HCT116 (cell line): ENCODE measurements around the gene PPEF2. TPM values are rescaled to one million over a fixed set of nuclear protein-coding genes. Genes with fewer than 3 reads are reported as not detected.

Source experiments
- ATAC-seq: fragments of 200-7000 bp; cut with Tn5 transposase; 2 replicates; pipeline ENCODE4 v1.9.1; 2020; ENCODE audit warnings: mild to moderate bottlenecking, moderate library complexity
- BruUV-seq: library from RNA; stranded (reverse); fragments of 400-500 nt; replicated peaks from 2 replicates; lab custom pipeline; 2021; lab: Mats Ljungman, UMichigan
- CTCF ChIA-PET: fragments of 300-600 bp; sonication (Branson Sonifier 250); formaldehyde crosslinking; loops from one replicate; lab custom pipeline; 2021; ENCODE audit warnings: antibody characterized with exemption; lab: Charles Lee
- POLR2A ChIA-PET: fragments of 300-600, 350-600 bp; sonication (Branson Sonifier 250); formaldehyde crosslinking; loops from one replicate; lab custom pipeline; 2021; ENCODE audit warnings: antibody characterized with exemption; lab: Charles Lee
- RAD21 ChIA-PET, 2 experiments: fragments of 300-600 bp; sonication (Branson Sonifier 250); formaldehyde crosslinking; loops; one replicate each; lab custom pipeline; 2023; ENCODE audit warnings: low total read pairs in 2 of 2; ENCODE audit not compliant: uncharacterized antibody in 2 of 2, unreplicated experiment in 2 of 2, low non-redundant PET in 1 of 2; lab: Charles Lee
- DNase-seq: peaks from one replicate; pipeline ENCODE4 v3.0.0-alpha.2; 2010; ENCODE audit warnings: low read depth, low spot score
- H2AFZ ChIP-seq: fragments of 200-600 bp; shearing (Covaris generic), sonication (generic); 2 replicates; pipeline ENCODE4 v1.6.1; 2017; ENCODE audit warnings: low read depth, mixed run types, mixed read lengths, antibody characterized with exemption, low read length; ENCODE audit not compliant: poor library complexity, severe bottlenecking
- H3K27ac ChIP-seq: 2 replicates; pipeline ENCODE4 v1.5.1; 2012; ENCODE audit warnings: low read depth, low read length
- H3K27me3 ChIP-seq: fragments of 200-600 bp; sonication (generic); 2 replicates; pipeline ENCODE4 v1.6.1; 2016; ENCODE audit warnings: mixed run types, low read length, mixed read lengths; ENCODE audit not compliant: insufficient read depth
- H3K36me3 ChIP-seq, 2 experiments: fragments of 200-500 bp in 1 of 2; fragments of 200-600 bp in 1 of 2; sonication (Bioruptor generic) in 1 of 2; sonication (generic) in 1 of 2; 2 replicates each; pipeline versions ENCODE4 v1.5.1 to v1.6.1; 2014 to 2016; ENCODE audit warnings: low read length in 2 of 2, inconsistent platforms in 1 of 2, mixed read lengths in 1 of 2, mixed run types in 1 of 2; ENCODE audit not compliant: insufficient read depth in 2 of 2, control insufficient read depth in 1 of 2
- H3K4me1 ChIP-seq, 2 experiments: fragments of 200-600 bp in 1 of 2; sonication (generic) in 1 of 2; 2 replicates each; pipeline versions ENCODE4 v1.5.1 to v1.6.1; 2012 to 2017; ENCODE audit warnings: low read length in 2 of 2, inconsistent platforms in 1 of 2, mild to moderate bottlenecking in 1 of 2, mixed read lengths in 1 of 2, mixed run types in 1 of 2, moderate library complexity in 1 of 2; ENCODE audit not compliant: insufficient read depth in 2 of 2, control insufficient read depth in 1 of 2
- H3K4me2 ChIP-seq: fragments of 200-600 bp; sonication (generic); 2 replicates; pipeline ENCODE4 v1.6.1; 2017; ENCODE audit warnings: mixed run types, low read length, mixed read lengths
- H3K4me3 ChIP-seq, 2 experiments: fragments of 200-600 bp in 1 of 2; sonication (generic) in 1 of 2; replicated peaks in 1 of 2; 2 replicates each; pipeline ENCODE4 v1.5.1; 2011 to 2016; ENCODE audit warnings: low read length in 2 of 2, control low read depth in 1 of 2, low read depth in 1 of 2, mild to moderate bottlenecking in 1 of 2, mixed read lengths in 1 of 2, mixed run types in 1 of 2
- H3K79me2 ChIP-seq: fragments of 200-600 bp; sonication (generic); 2 replicates; pipeline ENCODE4 v1.6.1; 2017; ENCODE audit warnings: mild to moderate bottlenecking, mixed run types, low read length, moderate library complexity, mixed read lengths; ENCODE audit not compliant: insufficient read depth
- H3K9ac ChIP-seq: fragments of 200-600 bp; sonication (generic); 2 replicates; pipeline ENCODE4 v1.6.1; 2016; ENCODE audit warnings: low read length, mixed read lengths
- H3K9me2 ChIP-seq: fragments of 200-600 bp; sonication (generic), shearing (Covaris generic); 2 replicates; pipeline ENCODE4 v1.6.1; 2017; ENCODE audit warnings: mixed run types, mild to moderate bottlenecking, moderate library complexity; ENCODE audit not compliant: insufficient read depth
- H3K9me3 ChIP-seq, 2 experiments: fragments of 200-500 bp in 1 of 2; fragments of 200-600 bp in 1 of 2; sonication (Bioruptor generic) in 1 of 2; sonication (generic) in 1 of 2; 2 replicates each; pipeline ENCODE4 v1.6.1; 2014 to 2017; ENCODE audit warnings: low read length in 2 of 2, mixed read lengths in 2 of 2, inconsistent platforms in 1 of 2, low read depth in 1 of 2, mild to moderate bottlenecking in 1 of 2, mixed run types in 1 of 2, moderate library complexity in 1 of 2; ENCODE audit not compliant: control insufficient read depth in 1 of 2, insufficient read depth in 1 of 2
- H4K20me1 ChIP-seq: fragments of 200-600 bp; sonication (generic), shearing (Covaris generic); 2 replicates; pipeline ENCODE4 v1.6.1; 2017; ENCODE audit warnings: mixed run types, mild to moderate bottlenecking, moderate library complexity; ENCODE audit not compliant: insufficient read depth
- CBX3 ChIP-seq: IDR thresholded peaks from 2 replicates; pipeline ENCODE4 v1.6.1; 2012; ENCODE audit warnings: low read depth
- CEBPB ChIP-seq: IDR thresholded peaks from 2 replicates; pipeline ENCODE4 v1.6.1; 2012; ENCODE audit warnings: low read depth
- ELF1 ChIP-seq: IDR thresholded peaks from 2 replicates; pipeline ENCODE4 v1.6.1; 2012; ENCODE audit warnings: low read depth, borderline replicate concordance
- EZH2 ChIP-seq: fragments of 200-600 bp; sonication (generic); IDR thresholded peaks from 2 replicates; pipeline ENCODE4 v1.6.1; 2017; ENCODE audit warnings: antibody characterized with exemption, mixed run types
- FOSL1 ChIP-seq: IDR thresholded peaks from 2 replicates; pipeline ENCODE4 v1.6.1; 2012; ENCODE audit warnings: low read depth
- JUND ChIP-seq: IDR thresholded peaks from 2 replicates; pipeline ENCODE4 v1.6.1; 2012
- POLR2A ChIP-seq: IDR thresholded peaks from 2 replicates; pipeline ENCODE4 v1.7.0; 2011; ENCODE audit warnings: borderline replicate concordance; ENCODE audit not compliant: insufficient read depth, insufficient read length; ENCODE audit errors: extremely low read depth
- POLR2AphosphoS5 ChIP-seq: IDR thresholded peaks from 2 replicates; pipeline ENCODE4 v1.6.1; 2011; ENCODE audit warnings: mild to moderate bottlenecking, low read depth, low read length, moderate library complexity
- RAD21 ChIP-seq: IDR thresholded peaks from 2 replicates; pipeline ENCODE4 v1.6.1; 2012; ENCODE audit warnings: low read depth, mild to moderate bottlenecking
- SIN3A ChIP-seq: IDR thresholded peaks from 2 replicates; pipeline ENCODE4 v1.6.1; 2012; ENCODE audit warnings: low read depth
- SP1 ChIP-seq: IDR thresholded peaks from 2 replicates; pipeline ENCODE4 v1.6.1; 2012; ENCODE audit warnings: low read depth
- SRF ChIP-seq: IDR thresholded peaks from 2 replicates; pipeline ENCODE4 v1.6.1; 2012; ENCODE audit warnings: low read depth
- TCF7L2 ChIP-seq: IDR thresholded peaks from 2 replicates; pipeline ENCODE4 v1.7.0; 2011; ENCODE audit warnings: borderline replicate concordance, inconsistent platforms; ENCODE audit not compliant: insufficient read depth, insufficient read length; ENCODE audit errors: extremely low read depth
- YY1 ChIP-seq: IDR thresholded peaks from 2 replicates; pipeline ENCODE4 v1.6.1; 2011; ENCODE audit warnings: low read length, low read depth, moderate library complexity, mild to moderate bottlenecking; ENCODE audit not compliant: insufficient replicate concordance; ENCODE audit errors: extremely low read depth
- ZFX ChIP-seq: fragments of 450-650 bp; IDR thresholded peaks from 2 replicates; pipeline ENCODE4 v1.6.1; 2017
- ZNF274 ChIP-seq: fragments of 200-500 bp; sonication (Bioruptor generic); IDR thresholded peaks from 2 replicates; pipeline ENCODE4 v1.6.1; 2014; ENCODE audit warnings: mild to moderate bottlenecking, low read depth, low read length, inconsistent platforms
- intact Hi-C: fragments of 100-400 bp; cut with micrococcal nuclease; formaldehyde crosslinking; loops from 2 replicates; pipeline ENCODE4 v1.10.0; 2022
- total RNA-seq: library from RNA; stranded (reverse); gene quantifications from one replicate; pipeline ENCODE4 v1.2.1, GENCODE V29; 2021; ENCODE audit not compliant: unreplicated experiment
- TF ChIP-seq, protein P1 (sequence below): IDR thresholded peaks from 2 replicates; pipeline ENCODE4 v1.6.1; 2012
- TF ChIP-seq, protein P2 (sequence below): IDR thresholded peaks from 2 replicates; pipeline ENCODE4 v1.6.1; 2012
- TF ChIP-seq, protein P3 (sequence below): IDR thresholded peaks from 2 replicates; pipeline ENCODE4 v1.6.1; 2012; ENCODE audit warnings: low read depth
- TF ChIP-seq, protein P4 (sequence below): IDR thresholded peaks from 2 replicates; pipeline ENCODE4 v1.6.1; 2011; ENCODE audit warnings: mild to moderate bottlenecking, low read length, moderate library complexity; ENCODE audit not compliant: insufficient replicate concordance; ENCODE audit errors: extremely low read depth

PPEF2 gene
- total RNA-seq, 1 experiment from 2014 or later = not detected

DNA sequence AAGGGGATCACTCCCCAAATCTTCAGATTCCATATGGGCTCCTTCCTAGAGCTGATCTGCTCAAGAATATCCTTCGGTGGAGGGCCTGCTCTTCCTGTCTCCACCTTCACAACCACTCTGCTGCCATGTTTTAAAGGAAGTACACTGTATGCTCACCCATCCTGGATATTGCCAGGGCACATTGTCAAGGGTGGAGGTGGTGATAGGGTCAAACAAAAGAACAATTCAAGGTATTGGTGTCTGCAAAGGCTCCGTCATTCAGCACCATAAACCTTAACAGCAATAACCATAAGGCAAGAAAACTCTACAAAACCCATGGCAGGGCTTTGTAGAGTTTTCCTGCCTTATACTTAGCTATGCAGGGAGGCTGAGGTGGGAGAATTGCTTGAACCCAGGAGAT, 19.7 kb upstream of the PPEF2 start:
- intact Hi-C loops = no loop called here
- CTCF ChIA-PET = no interaction called here
- BruUV-seq = no TSS peak

More for the DNA sequence above, 19.7 kb upstream of the PPEF2 start:
- Histone ChIP-seq H3K4me3 (no peak overlapping the region), H4K20me1 (no peaks in the 10 kb centered on the region), H2AFZ (no peak overlapping the region), H3K79me2 (no peaks in the 10 kb centered on the region), H3K9me2 (no peaks in the 10 kb centered on the region), H3K27me3 (no peaks in the 10 kb centered on the region), H3K4me2 (no peak overlapping the region), H3K4me1 (peaks cover 4 to 11% of the 10 kb centered on the region in 2 experiments; a peak in 2 of 4 replicates), H3K36me3 (peaks cover 0 to 10% of the 10 kb centered on the region in 2 experiments; a peak in 2 of 4 replicates), H3K9ac (no peak overlapping the region), H3K27ac (no peak overlapping the region), H3K9me3 (no peaks in the 10 kb centered on the region)
- RAD21 ChIA-PET = no interaction called here
- no peak for ATAC-seq
- TF ChIP-seq ZNF274 = no peak
- TF ChIP-seq ELF1 = no peak
- no peak for TF ChIP-seq ZFX
- no peak for TF ChIP-seq TCF7L2
- no peak for TF ChIP-seq SP1
- TF ChIP-seq, protein P1, sequence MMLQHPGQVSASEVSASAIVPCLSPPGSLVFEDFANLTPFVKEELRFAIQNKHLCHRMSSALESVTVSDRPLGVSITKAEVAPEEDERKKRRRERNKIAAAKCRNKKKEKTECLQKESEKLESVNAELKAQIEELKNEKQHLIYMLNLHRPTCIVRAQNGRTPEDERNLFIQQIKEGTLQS = no peak
- TF ChIP-seq POLR2A = no peak
- TF ChIP-seq, protein P2, sequence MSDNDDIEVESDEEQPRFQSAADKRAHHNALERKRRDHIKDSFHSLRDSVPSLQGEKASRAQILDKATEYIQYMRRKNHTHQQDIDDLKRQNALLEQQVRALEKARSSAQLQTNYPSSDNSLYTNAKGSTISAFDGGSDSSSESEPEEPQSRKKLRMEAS = no peak
- no peak for TF ChIP-seq RAD21
- no peak for TF ChIP-seq SIN3A
- TF ChIP-seq CBX3 = no peak
- TF ChIP-seq, protein P3, sequence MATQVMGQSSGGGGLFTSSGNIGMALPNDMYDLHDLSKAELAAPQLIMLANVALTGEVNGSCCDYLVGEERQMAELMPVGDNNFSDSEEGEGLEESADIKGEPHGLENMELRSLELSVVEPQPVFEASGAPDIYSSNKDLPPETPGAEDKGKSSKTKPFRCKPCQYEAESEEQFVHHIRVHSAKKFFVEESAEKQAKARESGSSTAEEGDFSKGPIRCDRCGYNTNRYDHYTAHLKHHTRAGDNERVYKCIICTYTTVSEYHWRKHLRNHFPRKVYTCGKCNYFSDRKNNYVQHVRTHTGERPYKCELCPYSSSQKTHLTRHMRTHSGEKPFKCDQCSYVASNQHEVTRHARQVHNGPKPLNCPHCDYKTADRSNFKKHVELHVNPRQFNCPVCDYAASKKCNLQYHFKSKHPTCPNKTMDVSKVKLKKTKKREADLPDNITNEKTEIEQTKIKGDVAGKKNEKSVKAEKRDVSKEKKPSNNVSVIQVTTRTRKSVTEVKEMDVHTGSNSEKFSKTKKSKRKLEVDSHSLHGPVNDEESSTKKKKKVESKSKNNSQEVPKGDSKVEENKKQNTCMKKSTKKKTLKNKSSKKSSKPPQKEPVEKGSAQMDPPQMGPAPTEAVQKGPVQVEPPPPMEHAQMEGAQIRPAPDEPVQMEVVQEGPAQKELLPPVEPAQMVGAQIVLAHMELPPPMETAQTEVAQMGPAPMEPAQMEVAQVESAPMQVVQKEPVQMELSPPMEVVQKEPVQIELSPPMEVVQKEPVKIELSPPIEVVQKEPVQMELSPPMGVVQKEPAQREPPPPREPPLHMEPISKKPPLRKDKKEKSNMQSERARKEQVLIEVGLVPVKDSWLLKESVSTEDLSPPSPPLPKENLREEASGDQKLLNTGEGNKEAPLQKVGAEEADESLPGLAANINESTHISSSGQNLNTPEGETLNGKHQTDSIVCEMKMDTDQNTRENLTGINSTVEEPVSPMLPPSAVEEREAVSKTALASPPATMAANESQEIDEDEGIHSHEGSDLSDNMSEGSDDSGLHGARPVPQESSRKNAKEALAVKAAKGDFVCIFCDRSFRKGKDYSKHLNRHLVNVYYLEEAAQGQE = no peak
- TF ChIP-seq JUND = no peak
- no peak for TF ChIP-seq FOSL1
- TF ChIP-seq, protein P4, sequence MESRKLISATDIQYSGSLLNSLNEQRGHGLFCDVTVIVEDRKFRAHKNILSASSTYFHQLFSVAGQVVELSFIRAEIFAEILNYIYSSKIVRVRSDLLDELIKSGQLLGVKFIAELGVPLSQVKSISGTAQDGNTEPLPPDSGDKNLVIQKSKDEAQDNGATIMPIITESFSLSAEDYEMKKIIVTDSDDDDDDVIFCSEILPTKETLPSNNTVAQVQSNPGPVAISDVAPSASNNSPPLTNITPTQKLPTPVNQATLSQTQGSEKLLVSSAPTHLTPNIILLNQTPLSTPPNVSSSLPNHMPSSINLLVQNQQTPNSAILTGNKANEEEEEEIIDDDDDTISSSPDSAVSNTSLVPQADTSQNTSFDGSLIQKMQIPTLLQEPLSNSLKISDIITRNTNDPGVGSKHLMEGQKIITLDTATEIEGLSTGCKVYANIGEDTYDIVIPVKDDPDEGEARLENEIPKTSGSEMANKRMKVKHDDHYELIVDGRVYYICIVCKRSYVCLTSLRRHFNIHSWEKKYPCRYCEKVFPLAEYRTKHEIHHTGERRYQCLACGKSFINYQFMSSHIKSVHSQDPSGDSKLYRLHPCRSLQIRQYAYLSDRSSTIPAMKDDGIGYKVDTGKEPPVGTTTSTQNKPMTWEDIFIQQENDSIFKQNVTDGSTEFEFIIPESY = no peak
- no peak for TF ChIP-seq EZH2
- TF ChIP-seq SRF = no peak
- no peak for TF ChIP-seq POLR2AphosphoS5
- TF ChIP-seq YY1 = no peak
- no peak for TF ChIP-seq CEBPB
- no peak for DNase-seq
- POLR2A ChIA-PET = no interaction called here
